GM18861 (cell line): ENCODE results near the gene NOD1.

Source experiments
- ATAC-seq: cut with Tn5 transposase; IDR thresholded peaks from one replicate; pipeline ENCODE4 v1.9.1; 2021; ENCODE audit not compliant: unreplicated experiment

Gene NOD1

GRCh38 chr7:30379741-30380140, 98.8 kb downstream of the NOD1 start:
- ATAC-seq, result no peak

- ATAC-seq, result no peak
Measured at GRCh38 chr7:30379131-30379530, 99.5 kb downstream of the NOD1 start.

- ATAC-seq, result no peak
Measured at GRCh38 chr7:30378275-30378674, 100.3 kb downstream of the NOD1 start.
